HG03135 (cell line): ENCODE results near the gene OR6C2.
"Not testable (repeated sequence)": the region's sequence is repeated elsewhere in the genome, so short reads cannot be mapped to it uniquely, and the experiment has no call there.

Source experiments
- ATAC-seq: cut with Tn5 transposase; IDR thresholded peaks from one replicate; pipeline ENCODE4 v1.9.1; 2021; ENCODE audit warnings: mild to moderate bottlenecking, moderate library complexity; ENCODE audit not compliant: unreplicated experiment

Gene OR6C2

DNA sequence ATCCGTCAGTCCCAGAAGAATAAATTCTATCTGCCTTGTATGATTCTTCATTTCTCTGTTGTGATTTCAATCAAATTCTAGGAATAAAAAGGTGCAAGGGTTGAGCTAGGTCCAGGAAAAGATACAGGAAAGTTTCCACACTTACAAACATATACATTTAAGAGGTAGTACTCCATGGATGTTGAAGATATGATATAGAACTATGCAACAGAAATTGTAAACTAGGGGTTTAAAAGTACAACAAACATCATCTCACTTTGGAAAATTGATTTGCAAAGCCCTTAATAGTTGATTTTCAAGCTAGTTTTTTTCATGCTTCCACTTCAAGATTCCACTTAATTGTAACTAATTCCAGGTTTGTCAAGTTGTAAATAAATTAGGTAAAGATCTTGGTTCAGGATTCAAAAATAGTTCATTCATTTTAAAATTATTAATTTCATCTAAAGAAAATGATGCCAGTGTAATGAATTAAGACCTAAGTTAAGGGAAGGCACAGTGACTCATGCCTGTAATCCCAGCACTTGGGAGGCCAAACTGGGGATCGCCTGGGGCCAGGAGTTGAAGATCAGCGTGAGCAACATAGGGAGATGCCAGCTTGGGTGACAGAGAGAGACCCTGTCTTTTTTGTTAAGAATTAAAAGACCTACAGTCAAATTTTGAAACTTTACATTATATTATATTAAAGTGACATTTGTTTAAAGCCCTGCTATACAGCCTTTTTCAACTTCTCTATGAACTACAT lies 26.4 kb downstream of the OR6C2 start, which contains the start of gene OR6C70:
Gene OR6C70, minus strand, starts transcription at position 51 of the 742 bp plus-strand sequence. Its CDS starts 0 bp downstream, at position 51.
- no peak for ATAC-seq

DNA sequence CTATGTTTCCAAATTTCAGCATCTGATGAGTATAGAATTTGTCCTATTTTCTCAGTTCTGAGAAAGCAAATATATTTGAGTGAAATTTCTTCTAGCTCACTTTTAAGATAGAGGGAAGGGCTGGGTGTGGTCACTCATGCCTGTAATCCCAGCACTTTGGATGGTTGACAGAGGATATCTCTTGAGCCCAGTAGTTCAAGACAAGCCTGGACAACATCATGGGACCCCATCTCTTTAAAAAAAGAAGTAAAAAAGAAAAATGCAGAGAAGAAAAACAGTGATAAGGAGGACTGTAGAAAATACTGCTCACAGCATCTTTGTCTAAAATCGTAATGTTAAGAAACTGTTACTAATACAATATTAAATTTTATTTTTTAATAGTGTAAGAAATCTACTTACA lies 28.4 kb downstream of the OR6C2 start:
- ATAC-seq = no peak

DNA sequence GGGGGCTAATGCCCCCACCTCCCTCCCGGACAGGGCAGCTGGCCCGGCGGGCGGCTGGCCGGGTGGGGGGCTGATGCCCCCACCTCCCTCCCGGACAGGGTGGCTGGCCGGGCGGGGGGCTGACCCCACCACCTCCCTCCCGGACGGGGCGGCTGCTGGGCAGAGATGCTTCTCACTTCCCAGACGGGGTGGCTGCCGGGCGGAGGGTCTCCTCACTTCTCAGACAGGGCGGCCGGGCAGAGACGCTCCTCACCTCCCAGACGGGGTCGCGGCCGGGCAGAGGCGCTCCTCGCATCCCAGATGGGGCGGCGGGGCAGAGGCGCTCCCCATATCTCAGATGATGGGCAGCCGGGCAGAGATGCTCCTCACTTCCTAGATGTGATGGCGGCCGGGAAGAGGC lies 35.3 kb downstream of the OR6C2 start:
- not testable (repeated sequence) for ATAC-seq

DNA sequence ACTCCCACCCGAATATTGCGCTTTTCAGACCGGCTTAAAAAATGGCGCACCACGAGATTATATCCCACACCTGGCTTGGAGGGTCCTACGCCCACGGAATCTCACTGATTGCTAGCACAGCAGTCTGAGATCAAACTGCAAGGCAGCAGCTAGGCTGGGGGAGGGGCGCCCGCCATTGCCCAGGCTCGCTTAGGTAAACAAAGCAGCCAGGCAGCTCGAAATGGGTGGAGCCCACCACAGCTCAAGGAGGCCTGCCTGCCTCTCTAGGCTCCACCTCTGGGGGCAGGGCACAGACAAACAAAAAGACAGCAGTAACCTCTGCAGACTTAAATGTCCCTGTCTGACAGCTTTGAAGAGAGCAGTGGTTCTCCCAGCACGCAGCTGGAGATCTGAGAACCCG lies 40.4 kb downstream of the OR6C2 start:
- not testable (repeated sequence) for ATAC-seq

DNA sequence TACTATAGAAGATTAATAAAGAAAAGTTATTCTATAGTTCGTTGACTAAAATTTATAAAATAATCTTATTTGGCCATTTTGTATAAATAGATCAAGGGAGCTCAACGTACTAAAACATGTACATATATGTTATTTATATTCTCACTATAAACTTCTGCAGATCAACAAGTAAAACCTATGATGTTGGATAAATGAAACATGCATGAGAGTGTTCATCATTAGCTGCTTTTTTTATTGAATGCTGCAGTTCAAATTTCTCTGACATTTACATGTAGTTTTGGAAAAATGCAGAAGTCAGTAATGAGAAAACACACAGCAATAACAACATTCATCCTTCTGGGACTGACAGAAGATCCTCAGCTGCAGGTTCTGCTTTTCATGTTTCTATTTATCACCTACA lies 48.2 kb downstream of the OR6C2 start, which contains the start of gene OR6C68:
Gene OR6C68, plus strand, starts transcription at position 301 of the 400 bp plus-strand sequence. Its CDS starts 0 bp downstream, at position 301.
- ATAC-seq = no peak

DNA sequence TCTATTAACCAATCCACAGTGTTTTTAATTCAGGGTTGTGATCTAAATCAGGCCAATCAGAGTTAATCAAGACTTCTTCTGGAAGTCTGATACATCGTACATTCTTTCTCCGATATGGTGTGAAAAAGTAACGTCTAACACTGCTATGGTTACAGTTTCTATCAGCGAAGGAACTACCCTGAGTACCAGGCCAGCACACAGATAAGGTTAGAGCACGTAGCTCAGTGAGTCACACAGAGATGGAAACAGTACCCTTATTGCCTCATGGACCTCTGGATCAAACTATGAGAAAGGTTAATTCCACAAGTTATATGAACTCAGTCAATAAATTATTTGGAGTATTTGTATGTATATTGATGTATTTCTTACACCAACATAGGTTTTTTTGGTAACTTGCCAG lies 51.6 kb downstream of the OR6C2 start:
- no peak for ATAC-seq

DNA sequence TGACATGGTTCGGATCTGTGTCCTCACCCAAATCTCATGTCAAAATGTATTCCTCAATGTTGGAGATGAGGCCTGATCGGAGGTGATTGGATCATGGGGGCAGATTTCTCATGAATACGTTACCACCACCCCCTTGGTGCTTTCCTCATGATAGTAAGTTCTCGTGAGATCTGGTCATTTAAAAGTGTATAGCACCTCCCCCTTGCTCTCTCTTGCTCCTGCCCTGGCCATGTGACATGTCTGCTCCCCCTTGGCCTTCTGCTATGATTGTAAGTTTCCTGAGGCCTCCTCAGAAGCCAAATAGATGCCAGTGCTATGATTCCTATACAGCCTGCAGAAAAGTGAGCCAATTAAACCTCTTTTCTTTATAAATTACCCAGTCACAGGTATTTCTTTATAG lies 55.4 kb downstream of the OR6C2 start:
- no peak for ATAC-seq

DNA sequence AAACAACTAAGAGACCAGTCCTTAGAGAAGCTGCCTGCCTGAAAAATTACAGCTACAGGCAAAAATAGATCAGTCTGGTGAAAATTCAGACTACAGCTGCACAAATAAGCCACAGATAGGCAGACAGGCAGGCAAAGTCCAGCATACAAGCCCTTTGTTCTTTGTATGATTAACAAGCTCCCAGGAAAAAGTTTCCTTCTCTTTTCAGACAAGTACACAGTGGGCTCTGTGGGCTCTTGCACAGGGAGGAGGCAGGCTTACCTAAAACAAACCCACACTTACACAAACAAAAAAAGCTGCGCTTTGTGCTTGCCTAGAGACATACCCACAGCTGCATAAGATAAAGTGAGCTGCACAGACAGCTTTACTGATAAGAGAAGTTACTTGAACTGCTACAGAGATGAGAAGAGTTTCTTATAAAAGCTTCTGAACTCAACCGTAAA lies 56.0 kb downstream of the OR6C2 start:
- ATAC-seq = no peak

DNA sequence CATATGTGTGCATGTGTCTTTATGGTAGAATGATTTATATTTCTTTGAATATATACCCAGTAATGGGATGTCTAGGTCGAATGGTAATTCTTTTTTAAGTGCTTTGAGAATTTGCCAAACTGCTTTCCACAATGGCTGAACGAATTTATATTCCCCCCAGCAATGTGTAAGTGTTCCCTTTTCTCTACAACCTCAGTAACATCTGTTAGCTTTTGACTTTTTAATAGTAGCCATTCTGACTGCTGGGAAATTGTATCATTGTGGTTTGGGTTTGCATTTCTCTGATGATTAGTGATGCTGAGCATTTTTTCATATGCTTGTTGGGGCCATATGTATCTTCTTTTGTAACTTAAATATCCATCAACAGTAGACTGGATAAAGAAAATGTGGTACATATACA lies 57.7 kb downstream of the OR6C2 start:
- no peak for ATAC-seq
